ENCODE results near the gene FARS2.

The FARS2 gene

GRCh38 chr6:5506149-5506548 lies 244.8 kb downstream of the FARS2 start:
- DNase-seq (ENCODE audit: low read depth, low spot score): no peak

- DNase-seq (ENCODE audit: low read depth, low spot score): no peak
Observed at GRCh38 chr6:5506597-5506996, 245.3 kb downstream of the FARS2 start.

- no peak for DNase-seq (ENCODE audit: low read depth, low spot score)
Observed at GRCh38 chr6:5507131-5507681, 245.9 kb downstream of the FARS2 start.

GRCh38 chr6:5509106-5509505 lies 247.8 kb downstream of the FARS2 start:
- DNase-seq (ENCODE audit: low read depth, low spot score): no peak

- no peak for DNase-seq (ENCODE audit: low read depth, low spot score)
Observed at GRCh38 chr6:5510331-5511133, 249.2 kb downstream of the FARS2 start.

GRCh38 chr6:5511954-5512353 lies 250.6 kb downstream of the FARS2 start:
- DNase-seq (ENCODE audit: low read depth, low spot score): peak; percentile 86

- no peak for DNase-seq (ENCODE audit: low read depth, low spot score)
Observed at GRCh38 chr6:5512422-5512821, 251.1 kb downstream of the FARS2 start.

- no peak for DNase-seq (ENCODE audit: low read depth, low spot score)
Observed at GRCh38 chr6:5513408-5513807, 252.1 kb downstream of the FARS2 start.

- no peak for DNase-seq (ENCODE audit: low read depth, low spot score)
Observed at GRCh38 chr6:5514353-5514752, 253.0 kb downstream of the FARS2 start.

GRCh38 chr6:5515200-5515599 lies 253.9 kb downstream of the FARS2 start:
- no peak for DNase-seq (ENCODE audit: low read depth, low spot score)

- no peak for DNase-seq (ENCODE audit: low read depth, low spot score)
Observed at GRCh38 chr6:5516036-5516435, 254.7 kb downstream of the FARS2 start.

- DNase-seq (ENCODE audit: low read depth, low spot score): no peak
Observed at GRCh38 chr6:5517796-5518195, 256.5 kb downstream of the FARS2 start.

- DNase-seq (ENCODE audit: low read depth, low spot score): no peak
Observed at GRCh38 chr6:5518936-5519491, 257.7 kb downstream of the FARS2 start.

- DNase-seq (ENCODE audit: low read depth, low spot score): no peak
Observed at GRCh38 chr6:5520796-5521195, 259.5 kb downstream of the FARS2 start.

GRCh38 chr6:5521322-5521721 lies 260.0 kb downstream of the FARS2 start:
- DNase-seq (ENCODE audit: low read depth, low spot score): no peak

GRCh38 chr6:5522147-5522546 lies 260.8 kb downstream of the FARS2 start:
- DNase-seq (ENCODE audit: low read depth, low spot score): no peak

- DNase-seq (ENCODE audit: low read depth, low spot score): no peak
Observed at GRCh38 chr6:5524110-5524509, 262.8 kb downstream of the FARS2 start.

GRCh38 chr6:5525209-5525608 lies 263.9 kb downstream of the FARS2 start:
- DNase-seq (ENCODE audit: low read depth, low spot score): peak; percentile 60

- DNase-seq (ENCODE audit: low read depth, low spot score): no peak
Observed at GRCh38 chr6:5529015-5529414, 267.7 kb downstream of the FARS2 start.

GRCh38 chr6:5529733-5530132 lies 268.4 kb downstream of the FARS2 start:
- DNase-seq (ENCODE audit: low read depth, low spot score): no peak

- DNase-seq (ENCODE audit: low read depth, low spot score): no peak
Observed at GRCh38 chr6:5531161-5531560, 269.8 kb downstream of the FARS2 start.

GRCh38 chr6:5531853-5532375 lies 270.6 kb downstream of the FARS2 start:
- DNase-seq (ENCODE audit: low read depth, low spot score): no peak

GRCh38 chr6:5532941-5533340 lies 271.6 kb downstream of the FARS2 start:
- no peak for DNase-seq (ENCODE audit: low read depth, low spot score)

Data from astrocyte of the hippocampus (primary cell).